Mesodermal cell (in vitro differentiated cells): ENCODE measurements around the gene TVP23C.

Source experiments
- H3K27ac ChIP-seq: 2 replicates; pipeline ENCODE4 v1.7.0; 2013; ENCODE audit warnings: mild to moderate bottlenecking, low read depth, low read length, moderate library complexity; ENCODE audit not compliant: severe bottlenecking
- H3K36me3 ChIP-seq: 2 replicates; pipeline ENCODE4 v1.7.1; 2013; ENCODE audit warnings: mild to moderate bottlenecking, low read length, moderate library complexity; ENCODE audit not compliant: control insufficient read depth, insufficient read depth
- H3K4me1 ChIP-seq: one replicate; pipeline ENCODE4 v1.7.1; 2013; ENCODE audit warnings: mild to moderate bottlenecking, low read length; ENCODE audit not compliant: insufficient read depth, control insufficient read depth, poor library complexity, severe bottlenecking
- H3K4me3 ChIP-seq: 2 replicates; pipeline ENCODE4 v1.7.0; 2013; ENCODE audit warnings: low read length, control low read depth, mild to moderate bottlenecking; ENCODE audit not compliant: insufficient read depth, poor library complexity, severe bottlenecking; ENCODE audit errors: extremely low read depth
- H3K9me3 ChIP-seq: 2 replicates; pipeline ENCODE4 v1.7.1; 2013; ENCODE audit warnings: mild to moderate bottlenecking, low read length, moderate library complexity; ENCODE audit not compliant: control insufficient read depth
- WGBS, 2 experiments: methylation state at CpG; one replicate each; pipeline ENCODE4 v1.1.5; 2013; ENCODE audit warnings: missing lambda C conversion rate in 2 of 2; ENCODE audit not compliant: insufficient coverage in 2 of 2; 5-methylcytosine and 5-hydroxymethylcytosine counted together

Gene TVP23C

DNA sequence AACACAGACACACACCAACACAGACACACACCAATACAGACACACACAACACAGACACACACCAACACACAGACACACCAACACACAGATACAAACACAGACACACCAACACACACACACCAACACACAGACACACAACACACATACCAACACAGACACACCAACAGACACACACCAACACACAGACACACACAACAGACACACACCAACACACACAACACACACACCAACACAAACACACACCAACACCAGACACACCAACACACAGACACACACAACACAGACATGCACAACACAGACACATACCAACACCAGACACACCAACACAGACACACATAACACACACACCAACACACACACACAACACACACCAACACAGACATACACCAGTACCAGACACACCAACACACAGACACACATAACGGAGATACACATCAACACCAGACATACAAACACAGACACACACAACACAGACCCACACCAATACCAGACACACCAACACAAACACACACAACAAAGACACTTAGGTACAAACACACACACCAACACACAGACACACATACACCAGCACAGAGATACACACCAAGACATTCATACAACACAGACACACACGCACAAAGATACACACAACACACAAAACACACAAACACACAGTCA is 98.1 kb downstream of the TVP23C start:
- H3K4me3 ChIP-seq, result no peak overlapping the region
- H3K4me1 ChIP-seq, result peaks cover 12% of the 10 kb centered on the region
- 77 to 88% methylated on average over 2 of the region's 2 CpGs for WGBS, 2 experiments
- peaks cover 21% of the 10 kb centered on the region for H3K36me3 ChIP-seq
- no peak overlapping the region for H3K27ac ChIP-seq
- H3K9me3 ChIP-seq, result peaks cover 9% of the 10 kb centered on the region

DNA sequence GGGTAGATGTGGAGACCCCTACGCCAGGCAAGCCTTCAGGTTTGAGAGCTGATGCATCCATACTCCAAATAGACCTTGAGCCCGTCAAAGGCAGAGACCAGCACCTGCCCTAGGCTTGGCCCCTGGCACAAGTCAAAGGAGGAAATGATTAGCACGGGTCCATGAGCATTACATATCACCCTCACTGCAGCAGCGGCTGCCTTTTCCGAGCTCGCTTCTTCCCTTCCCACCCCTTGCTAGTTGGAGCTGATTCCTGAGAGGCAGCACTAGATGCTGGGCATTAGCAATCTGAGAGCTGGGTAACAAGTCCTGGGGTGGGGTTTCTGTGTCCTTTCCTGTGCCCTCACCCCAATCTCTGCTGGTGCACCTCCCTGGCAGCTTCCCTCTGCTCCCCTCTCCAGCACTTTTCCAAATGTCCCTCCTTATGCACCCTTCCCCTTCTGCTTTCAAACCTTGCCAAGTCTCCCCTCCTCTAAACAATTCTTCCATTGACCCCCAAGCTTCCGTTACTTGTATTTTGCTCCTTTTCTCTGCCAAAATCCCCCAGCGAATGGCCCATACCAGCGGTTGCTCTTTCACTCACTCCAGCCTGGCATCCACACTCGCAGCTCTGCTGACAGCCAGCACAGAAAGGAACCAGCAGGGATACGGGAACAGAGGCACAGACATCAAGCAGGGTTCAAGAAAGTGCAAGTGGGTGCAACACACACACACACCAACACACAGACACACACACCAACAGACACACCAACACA is 98.9 kb downstream of the TVP23C start:
- H3K36me3 ChIP-seq, result peaks cover 23% of the 10 kb centered on the region
- peaks cover 9% of the 10 kb centered on the region for H3K9me3 ChIP-seq
- 85 to 91% methylated on average over 5 to 10 of the region's 11 CpGs for WGBS, 2 experiments
- H3K27ac ChIP-seq, result peak overlapping the region; percentile 18
- H3K4me1 ChIP-seq, result peaks cover 12% of the 10 kb centered on the region
- no peak overlapping the region for H3K4me3 ChIP-seq

DNA sequence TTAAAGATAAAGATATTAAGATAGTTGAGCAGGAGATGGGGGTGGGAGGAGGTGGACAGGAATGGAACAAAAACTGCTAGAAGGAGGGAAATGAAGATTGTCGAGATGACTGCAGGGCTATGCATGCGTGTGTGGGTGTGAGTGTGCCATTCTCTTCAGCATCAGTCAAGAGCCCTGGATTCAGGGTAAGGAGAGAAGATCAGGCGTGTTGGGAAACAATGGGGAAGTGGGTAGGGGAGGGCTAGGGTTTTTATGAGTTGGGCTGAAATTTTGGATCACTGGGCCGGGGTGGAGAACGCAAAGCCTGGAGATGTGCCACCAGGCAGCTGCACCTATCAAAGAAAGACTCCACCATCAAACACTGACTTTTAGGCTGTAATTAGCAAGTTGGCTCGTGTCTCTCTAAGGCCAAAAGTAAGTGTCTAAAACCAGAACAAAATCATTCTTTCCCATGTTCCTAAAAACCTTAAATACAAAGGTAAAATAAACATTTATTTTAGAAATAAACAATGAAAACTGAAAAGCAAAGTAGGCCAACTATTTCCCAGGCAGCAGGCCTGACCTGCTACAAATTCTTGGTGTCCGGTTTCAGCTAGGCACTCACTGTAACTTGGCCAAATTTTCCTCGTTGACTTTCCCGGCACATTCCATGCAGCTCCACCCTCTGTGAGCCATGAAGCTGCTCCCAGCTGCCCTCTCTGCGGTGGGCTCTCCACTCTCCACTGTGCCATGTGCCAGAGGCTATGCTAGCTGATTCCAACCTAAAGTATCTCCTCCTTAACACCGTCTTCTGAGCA is 100.1 kb downstream of the TVP23C start:
- peak overlapping the region; percentile 10 for H3K27ac ChIP-seq
- peaks cover 9% of the 10 kb centered on the region for H3K9me3 ChIP-seq
- peaks cover 23% of the 10 kb centered on the region for H3K36me3 ChIP-seq
- H3K4me3 ChIP-seq, result no peak overlapping the region
- H3K4me1 ChIP-seq, result peaks cover 19% of the 10 kb centered on the region
- 78 to 80% methylated on average over 7 of the region's 11 CpGs for WGBS, 2 experiments

DNA sequence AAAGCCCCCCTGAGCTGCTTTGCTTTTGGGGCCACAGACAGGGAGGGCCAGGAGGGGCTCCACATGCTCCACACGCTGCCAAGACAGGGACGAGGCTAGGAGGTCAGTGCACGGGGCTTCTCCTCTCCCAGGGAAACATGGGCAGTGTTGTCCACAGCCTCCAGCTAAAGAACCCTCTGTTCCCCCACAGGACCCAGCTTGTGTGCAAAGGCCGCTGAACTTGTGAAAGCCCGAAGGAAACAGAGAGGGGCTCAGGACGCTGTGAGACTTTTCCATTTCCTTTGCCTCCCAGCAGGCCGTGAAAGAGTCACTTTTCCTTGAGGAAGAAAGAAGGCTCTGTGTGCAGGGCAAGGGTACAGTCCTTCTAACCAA is 105.6 kb downstream of the TVP23C start:
- Histone ChIP-seq H3K9me3 (peaks cover 24% of the 10 kb centered on the region), H3K4me3 (no peak overlapping the region), H3K4me1 (peaks cover 28% of the 10 kb centered on the region), H3K27ac (peak overlapping the region; percentile 97), H3K36me3 (peaks cover 44% of the 10 kb centered on the region)
- WGBS, 2 experiments, result 87 to 90% methylated on average over 4 to 5 of the region's 7 CpGs

DNA sequence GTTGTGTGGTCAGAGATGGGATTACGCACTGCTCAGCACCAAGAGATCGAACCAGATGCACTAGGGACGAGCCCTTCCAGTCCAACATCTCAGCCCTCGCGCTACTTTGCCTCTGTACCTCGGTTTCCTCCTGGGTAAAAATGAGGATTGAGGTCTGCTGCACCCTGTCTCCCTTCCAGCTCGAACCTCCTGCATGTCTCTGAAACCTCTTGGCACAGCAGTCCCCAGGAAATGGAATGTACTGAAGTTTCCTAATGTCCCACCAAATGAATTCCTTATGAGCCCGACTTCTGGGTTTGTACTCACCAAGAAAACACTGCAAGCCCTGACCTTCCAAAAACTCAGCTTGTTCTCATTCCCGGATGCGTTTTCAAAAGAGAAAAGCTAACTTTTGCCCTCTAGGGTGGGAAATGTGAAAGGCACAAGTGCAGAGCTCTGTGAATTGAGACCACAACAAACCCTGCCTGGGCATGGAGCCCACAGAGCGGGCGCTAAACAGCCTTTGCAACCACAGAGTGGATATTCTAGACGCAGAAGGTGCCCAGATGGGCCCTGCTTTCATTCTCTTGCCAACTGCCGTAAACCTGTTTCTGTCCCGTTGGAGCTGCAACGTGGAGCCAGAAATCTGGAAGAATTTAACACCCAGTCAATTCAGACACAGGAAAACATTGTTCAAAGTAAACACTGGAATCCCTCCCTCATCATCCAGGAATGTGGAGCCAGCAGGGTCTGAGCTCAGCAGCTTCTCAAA is 106.1 kb downstream of the TVP23C start:
- H3K9me3 ChIP-seq, result peaks cover 24% of the 10 kb centered on the region
- peaks cover 28% of the 10 kb centered on the region for H3K4me1 ChIP-seq
- 80 to 85% methylated on average over 8 to 15 of the region's 16 CpGs for whole genome bisulfite sequencing, 2 experiments
- no peak overlapping the region for H3K4me3 ChIP-seq
- H3K27ac ChIP-seq, result peak overlapping the region; percentile 97
- H3K36me3 ChIP-seq, result peaks cover 50% of the 10 kb centered on the region

DNA sequence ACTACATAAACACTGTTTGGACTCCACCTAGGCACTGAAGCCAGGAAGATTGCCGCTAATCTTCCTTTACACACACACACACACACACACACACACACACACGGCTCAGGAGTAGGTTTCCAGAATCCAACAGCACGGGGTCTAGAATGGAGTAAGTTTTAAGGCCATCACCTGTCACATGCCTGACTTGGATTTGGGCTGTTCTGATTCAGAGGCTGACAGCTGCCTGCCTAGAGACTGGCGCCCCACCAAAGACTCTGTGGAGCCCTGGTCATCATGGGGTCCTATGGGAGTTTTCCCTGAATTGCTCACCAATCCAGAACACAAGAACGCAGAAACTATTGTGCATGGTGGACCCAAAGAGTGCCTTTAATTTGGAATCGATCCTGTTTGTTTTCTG is 106.8 kb downstream of the TVP23C start:
- H3K4me3 ChIP-seq, result no peak overlapping the region
- peak overlapping the region; percentile 97 for H3K27ac ChIP-seq
- WGBS, 2 experiments, result 97 to 100% methylated on average over 2 to 5 of the region's 6 CpGs
- peaks cover 28% of the 10 kb centered on the region for H3K4me1 ChIP-seq
- H3K9me3 ChIP-seq, result peaks cover 24% of the 10 kb centered on the region
- peaks cover 52% of the 10 kb centered on the region for H3K36me3 ChIP-seq

DNA sequence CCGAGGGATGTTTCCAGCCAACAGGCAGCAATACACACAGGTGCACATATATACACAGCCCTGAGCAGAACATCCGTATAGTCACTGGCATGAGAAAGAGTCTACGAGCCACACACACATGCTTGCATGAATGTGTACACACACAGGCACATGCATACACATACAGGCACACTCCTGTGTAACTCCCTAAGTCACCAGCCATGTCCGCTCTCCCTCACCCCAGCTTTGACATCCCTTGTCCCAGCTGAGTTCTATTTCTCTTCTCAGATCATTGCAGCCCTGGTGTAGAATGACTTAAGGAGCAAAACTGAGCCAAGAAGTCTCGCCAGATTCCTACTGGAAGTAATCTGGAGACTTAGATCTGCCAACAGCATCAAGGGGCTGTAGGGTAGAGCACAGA is 108.9 kb downstream of the TVP23C start:
- Histone ChIP-seq H3K4me1 (peaks cover 28% of the 10 kb centered on the region), H3K36me3 (peaks cover 62% of the 10 kb centered on the region), H3K4me3 (no peak overlapping the region), H3K27ac (no peak overlapping the region), H3K9me3 (peaks cover 15% of the 10 kb centered on the region)
- 94 to 97% methylated on average over 3 to 5 of the region's 5 CpGs for WGBS, 2 experiments

DNA sequence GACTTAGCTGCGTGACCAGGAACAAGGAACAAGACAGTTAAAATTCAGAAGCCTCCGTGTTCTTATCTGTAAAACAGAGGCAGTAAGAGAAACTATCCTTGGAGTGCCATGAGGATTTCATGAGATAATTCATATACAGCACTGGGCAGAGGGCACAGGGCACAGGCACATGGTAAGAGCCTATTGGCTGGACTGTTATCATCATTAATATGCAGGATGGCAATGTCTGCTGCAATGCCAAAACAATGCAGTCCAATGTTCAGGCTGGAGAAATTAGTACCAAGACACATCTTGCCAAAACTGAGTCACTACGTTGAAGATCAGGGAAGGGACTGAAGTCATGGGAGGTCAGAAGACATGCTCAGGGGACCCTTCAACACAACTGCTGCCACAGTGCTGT is 109.5 kb downstream of the TVP23C start:
- Histone ChIP-seq H3K27ac (no peak overlapping the region), H3K9me3 (peaks cover 15% of the 10 kb centered on the region), H3K4me3 (no peak overlapping the region), H3K4me1 (peaks cover 26% of the 10 kb centered on the region), H3K36me3 (peaks cover 63% of the 10 kb centered on the region)
- WGBS, 2 experiments, result 89 to 97% methylated on average over 2 to 3 of the region's 3 CpGs

DNA sequence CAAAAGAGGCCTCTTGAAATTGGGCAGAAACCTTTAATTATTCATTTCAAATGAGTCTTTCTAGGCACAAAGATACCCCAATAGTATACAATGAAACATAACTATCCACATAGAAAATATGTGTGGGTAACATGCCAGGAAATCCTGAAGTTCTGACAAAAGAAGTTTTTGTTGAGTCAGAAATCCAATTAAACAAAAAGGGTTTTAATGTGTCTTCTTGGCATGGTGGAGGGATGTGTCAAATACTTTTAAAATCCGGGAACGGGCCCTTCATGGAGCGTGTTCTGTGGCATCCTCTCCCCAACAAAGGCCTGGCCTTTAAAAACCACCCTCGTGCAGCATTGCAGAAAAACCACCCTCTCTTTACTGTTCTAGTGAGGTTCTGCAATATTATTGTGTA is 110.0 kb downstream of the TVP23C start:
- Histone ChIP-seq H3K9me3 (peaks cover 15% of the 10 kb centered on the region), H3K4me1 (peaks cover 26% of the 10 kb centered on the region), H3K36me3 (peaks cover 63% of the 10 kb centered on the region), H3K27ac (no peak overlapping the region), H3K4me3 (no peak overlapping the region)
- no CpG with 5 or more reads among the region's 4 CpGs for WGBS, 2 experiments

DNA sequence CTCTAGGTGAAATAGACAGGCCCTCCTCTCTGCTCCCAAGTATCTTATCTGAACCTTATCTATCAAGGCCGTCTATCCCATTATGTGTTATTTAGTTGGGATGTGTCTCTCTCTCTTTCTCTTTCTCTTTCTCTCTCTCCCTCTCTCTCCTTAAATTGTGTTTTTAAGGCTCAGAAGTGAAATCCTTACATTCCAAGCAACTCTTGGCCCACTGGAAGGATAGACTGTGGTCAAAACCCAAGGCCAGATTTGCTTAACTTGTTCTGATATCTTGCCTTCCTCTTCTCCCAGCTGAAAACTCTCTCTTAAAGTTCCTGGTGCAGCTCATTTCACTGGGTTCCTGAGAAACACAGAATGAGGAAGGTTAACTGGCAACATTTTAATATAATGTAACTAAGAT is 110.5 kb downstream of the TVP23C start:
- WGBS, 2 experiments, result no CpG with 5 or more reads among the region's 1 CpG

More for the DNA sequence above, 110.5 kb downstream of the TVP23C start:
- peaks cover 26% of the 10 kb centered on the region for H3K4me1 ChIP-seq
- peaks cover 15% of the 10 kb centered on the region for H3K9me3 ChIP-seq
- H3K4me3 ChIP-seq, result no peak overlapping the region
- H3K27ac ChIP-seq, result no peak overlapping the region
- H3K36me3 ChIP-seq, result peaks cover 63% of the 10 kb centered on the region
